Sigmoid colon (tissue), 4 donors: ENCODE data around the gene ESRRB.

Source experiments
- EP300 ChIP-seq, 4 donors: sonication (generic); formaldehyde crosslinking; IDR thresholded peaks; one replicate each; pipeline ENCODE4 v1.6.1; 2017; ENCODE audit warnings: antibody characterized with exemption in 4 of 4
- POLR2A ChIP-seq, 2 donors: fragments of 450-650 bp; IDR thresholded peaks; one replicate each; pipeline ENCODE4 v1.6.1; 2016; ENCODE audit warnings: antibody characterized with exemption in 2 of 2, mild to moderate bottlenecking in 2 of 2, moderate library complexity in 2 of 2
- TF ChIP-seq, protein P1 (sequence below), 4 experiments: fragments of 450-650 bp in 3 of 4; fragments of 200-600 bp in 1 of 4; IDR thresholded peaks; one replicate each; pipeline ENCODE4 v1.5.1; 2016 to 2019; ENCODE audit warnings: antibody characterized with exemption in 4 of 4, mild to moderate bottlenecking in 3 of 4, moderate library complexity in 2 of 4

DNA sequence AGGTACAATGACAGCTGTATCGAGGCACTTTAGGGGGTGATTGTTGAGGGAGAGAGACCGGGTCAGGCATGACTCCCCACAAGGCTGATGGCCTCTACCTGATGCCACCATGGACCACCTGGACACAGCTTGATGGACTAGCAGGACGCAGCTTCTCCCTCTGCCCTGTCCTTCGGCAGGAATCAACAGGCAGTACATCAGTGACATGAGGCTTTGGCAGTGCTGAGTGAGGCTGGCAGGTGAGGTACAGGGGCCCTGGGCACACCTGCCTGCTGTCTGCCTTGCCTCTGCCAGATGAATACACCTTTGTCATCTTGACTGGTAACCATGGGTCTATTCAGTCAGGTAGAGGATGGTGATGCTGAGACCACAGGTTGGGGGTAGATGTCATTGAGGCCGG is 25.3 kb upstream of the ESRRB start:
- TF ChIP-seq, protein P1, sequence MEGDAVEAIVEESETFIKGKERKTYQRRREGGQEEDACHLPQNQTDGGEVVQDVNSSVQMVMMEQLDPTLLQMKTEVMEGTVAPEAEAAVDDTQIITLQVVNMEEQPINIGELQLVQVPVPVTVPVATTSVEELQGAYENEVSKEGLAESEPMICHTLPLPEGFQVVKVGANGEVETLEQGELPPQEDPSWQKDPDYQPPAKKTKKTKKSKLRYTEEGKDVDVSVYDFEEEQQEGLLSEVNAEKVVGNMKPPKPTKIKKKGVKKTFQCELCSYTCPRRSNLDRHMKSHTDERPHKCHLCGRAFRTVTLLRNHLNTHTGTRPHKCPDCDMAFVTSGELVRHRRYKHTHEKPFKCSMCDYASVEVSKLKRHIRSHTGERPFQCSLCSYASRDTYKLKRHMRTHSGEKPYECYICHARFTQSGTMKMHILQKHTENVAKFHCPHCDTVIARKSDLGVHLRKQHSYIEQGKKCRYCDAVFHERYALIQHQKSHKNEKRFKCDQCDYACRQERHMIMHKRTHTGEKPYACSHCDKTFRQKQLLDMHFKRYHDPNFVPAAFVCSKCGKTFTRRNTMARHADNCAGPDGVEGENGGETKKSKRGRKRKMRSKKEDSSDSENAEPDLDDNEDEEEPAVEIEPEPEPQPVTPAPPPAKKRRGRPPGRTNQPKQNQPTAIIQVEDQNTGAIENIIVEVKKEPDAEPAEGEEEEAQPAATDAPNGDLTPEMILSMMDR (IDR thresholded peaks at IDR 0.05): no peak
- no peak for TF ChIP-seq POLR2A (IDR thresholded peaks at IDR 0.05)
- no peak for TF ChIP-seq EP300 (IDR thresholded peaks at IDR 0.05)
